BLaER1 (cell line): ENCODE measurements around the gene TAAR5.
"Not testable (repeated sequence)": the region's sequence is repeated elsewhere in the genome, so short reads cannot be mapped to it uniquely, and the experiment has no call there.

Experiments used
- H3K27ac ChIP-seq: shearing (Covaris generic); formaldehyde crosslinking; 2 replicates; pipeline ENCODE4 v1.8.1; 2022
- H3K27me3 ChIP-seq: shearing (Covaris generic); formaldehyde crosslinking; 2 replicates; pipeline ENCODE4 v1.8.1; 2022
- H3K36me3 ChIP-seq: shearing (Covaris generic); formaldehyde crosslinking; 2 replicates; pipeline ENCODE4 v1.8.1; 2022
- H3K4me1 ChIP-seq: shearing (Covaris generic); formaldehyde crosslinking; 2 replicates; pipeline ENCODE4 v1.8.1; 2022
- H3K4me2 ChIP-seq: shearing (Covaris generic); formaldehyde crosslinking; 2 replicates; pipeline ENCODE4 v1.8.1; 2022
- H3K4me3 ChIP-seq: shearing (Covaris generic); formaldehyde crosslinking; 2 replicates; pipeline ENCODE4 v1.8.1; 2022
- H3K9ac ChIP-seq: shearing (Covaris generic); formaldehyde crosslinking; 2 replicates; pipeline ENCODE4 v1.8.1; 2022
- H3K9me3 ChIP-seq: shearing (Covaris generic); formaldehyde crosslinking; 2 replicates; pipeline ENCODE4 v1.8.1; 2022
- H4K20me1 ChIP-seq: shearing (Covaris generic); formaldehyde crosslinking; 2 replicates; pipeline ENCODE4 v1.8.1; 2022
- Cebpa-rat ChIP-seq: shearing (Covaris generic); IDR thresholded peaks from 2 replicates; pipeline ENCODE4 v1.8.1; 2022

TAAR5 gene

DNA sequence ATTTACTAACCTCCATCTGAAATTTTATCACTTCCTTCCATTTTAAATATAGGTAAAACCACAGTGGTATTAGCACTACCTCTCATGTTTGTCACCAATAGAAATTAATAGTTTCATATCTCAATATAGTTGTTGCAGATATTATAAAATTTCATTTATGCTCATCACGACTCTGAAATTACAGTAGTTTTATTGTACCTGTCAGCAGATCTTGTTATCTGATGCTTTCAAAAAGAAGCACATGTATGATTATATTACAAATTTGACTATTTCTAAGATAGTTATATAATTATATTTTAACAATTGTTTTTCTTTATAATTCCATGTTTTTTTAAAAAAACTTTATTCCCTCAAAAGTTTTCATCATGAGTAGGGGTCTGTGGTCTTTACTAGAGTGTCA, 4.8 kb downstream of the TAAR5 start:
- Histone ChIP-seq H3K27me3 (no peaks in the 10 kb centered on the region), H3K4me1 (no peaks in the 10 kb centered on the region), H3K36me3 (no peaks in the 10 kb centered on the region), H3K27ac (no peak overlapping the region), H3K9ac (no peak overlapping the region), H3K4me2 (no peak overlapping the region), H4K20me1 (no peaks in the 10 kb centered on the region), H3K9me3 (no peaks in the 10 kb centered on the region), H3K4me3 (no peak overlapping the region)
- no peak for TF ChIP-seq Cebpa-rat

DNA sequence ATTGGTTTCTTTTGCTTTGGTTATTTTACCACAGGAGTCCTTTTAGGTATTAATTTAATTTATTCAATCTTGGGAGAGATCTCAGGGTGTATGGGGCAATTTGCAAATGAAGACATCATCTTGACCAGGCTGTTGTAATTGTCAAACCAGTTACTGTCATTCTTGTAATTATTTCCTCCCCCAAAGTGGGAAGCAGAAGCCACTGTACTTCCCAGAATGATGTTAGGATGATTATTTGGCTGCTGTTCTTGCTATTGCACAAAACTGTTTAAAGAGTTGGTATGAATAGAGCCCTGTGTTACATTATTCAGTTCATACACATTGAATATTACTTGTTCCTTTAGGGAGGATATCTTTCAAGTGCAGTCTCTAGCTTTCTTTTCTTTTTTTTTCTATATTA, 17.8 kb downstream of the TAAR5 start:
- H3K4me2 ChIP-seq = no peak overlapping the region
- H4K20me1 ChIP-seq = no peaks in the 10 kb centered on the region
- H3K27me3 ChIP-seq = no peaks in the 10 kb centered on the region
- no peak for TF ChIP-seq Cebpa-rat
- no peaks in the 10 kb centered on the region for H3K4me1 ChIP-seq
- no peak overlapping the region for H3K9ac ChIP-seq
- H3K4me3 ChIP-seq = no peak overlapping the region
- H3K36me3 ChIP-seq = no peaks in the 10 kb centered on the region
- no peak overlapping the region for H3K27ac ChIP-seq
- H3K9me3 ChIP-seq = no peaks in the 10 kb centered on the region

DNA sequence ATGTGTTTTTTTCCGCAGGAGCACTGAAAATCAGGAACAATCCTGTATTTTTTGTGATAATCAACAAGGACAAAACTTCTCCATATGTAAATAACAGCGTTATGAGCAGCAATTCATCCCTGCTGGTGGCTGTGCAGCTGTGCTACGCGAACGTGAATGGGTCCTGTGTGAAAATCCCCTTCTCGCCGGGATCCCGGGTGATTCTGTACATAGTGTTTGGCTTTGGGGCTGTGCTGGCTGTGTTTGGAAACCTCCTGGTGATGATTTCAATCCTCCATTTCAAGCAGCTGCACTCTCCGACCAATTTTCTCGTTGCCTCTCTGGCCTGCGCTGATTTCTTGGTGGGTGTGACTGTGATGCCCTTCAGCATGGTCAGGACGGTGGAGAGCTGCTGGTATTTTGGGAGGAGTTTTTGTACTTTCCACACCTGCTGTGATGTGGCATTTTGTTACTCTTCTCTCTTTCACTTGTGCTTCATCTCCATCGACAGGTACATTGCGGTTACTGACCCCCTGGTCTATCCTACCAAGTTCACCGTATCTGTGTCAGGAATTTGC, 19.2 kb downstream of the TAAR5 start, which contains the start of gene TAAR6:
Gene TAAR6 (plus strand): TSS at position 102 of the 557 bp plus-strand sequence. CDS start 0 bp downstream, at position 102.
- Histone ChIP-seq H3K4me2 (no peak within 1 kb of the TSS), H3K9me3 (no peaks in the 10 kb centered on the region), H3K4me3 (no peak within 1 kb of the TSS), H3K9ac (no peak within 1 kb of the TSS), H3K27me3 (no peaks in the 10 kb centered on the region), H3K4me1 (no peaks in the 10 kb centered on the region), H3K27ac (no peak within 1 kb of the TSS), H3K36me3 (no peaks in the 10 kb centered on the region), H4K20me1 (no peaks in the 10 kb centered on the region)
- no peak for TF ChIP-seq Cebpa-rat

DNA sequence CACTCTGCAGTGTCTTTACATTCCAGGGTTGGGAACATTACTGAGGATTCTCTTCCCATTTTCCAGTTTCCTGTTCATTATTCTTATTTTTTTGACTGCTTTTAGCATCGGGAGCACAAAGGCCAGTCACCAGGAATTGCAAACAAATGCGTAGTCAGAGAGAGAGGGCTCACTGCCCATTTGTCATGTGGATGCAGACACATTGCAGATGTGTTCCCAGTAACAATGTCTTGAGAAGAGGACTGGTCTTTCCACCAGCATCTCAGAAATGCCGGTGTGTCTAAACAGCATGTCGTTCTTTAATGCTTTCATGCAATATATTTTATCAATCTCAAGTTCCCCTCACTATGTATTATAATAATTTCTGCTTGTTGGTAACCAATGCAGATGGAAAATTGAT, 20.4 kb downstream of the TAAR5 start:
- H3K9ac ChIP-seq = no peak overlapping the region
- no peaks in the 10 kb centered on the region for H3K36me3 ChIP-seq
- H3K4me3 ChIP-seq = no peak overlapping the region
- no peaks in the 10 kb centered on the region for H3K27me3 ChIP-seq
- H3K9me3 ChIP-seq = no peaks in the 10 kb centered on the region
- no peak overlapping the region for H3K4me2 ChIP-seq
- no peaks in the 10 kb centered on the region for H4K20me1 ChIP-seq
- no peak overlapping the region for H3K27ac ChIP-seq
- no peak for TF ChIP-seq Cebpa-rat
- no peaks in the 10 kb centered on the region for H3K4me1 ChIP-seq

DNA sequence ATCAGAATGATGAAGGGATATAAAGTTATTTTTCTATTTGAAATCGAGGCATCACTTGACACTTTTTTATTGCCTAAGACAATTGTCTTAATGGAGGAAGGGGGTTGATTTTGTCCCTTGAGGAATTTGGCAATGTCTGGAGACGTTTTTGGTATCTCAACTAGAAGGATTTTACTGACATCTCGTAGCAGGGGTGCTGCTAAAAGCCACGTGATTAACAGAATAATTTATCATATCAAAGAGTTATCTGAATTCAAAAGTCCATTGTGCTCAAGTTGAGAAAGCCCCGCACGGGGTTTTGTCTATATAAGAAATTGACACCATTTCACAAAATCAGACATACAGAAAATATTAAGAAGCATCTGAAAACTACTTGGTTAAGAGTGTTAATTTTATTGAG, 20.9 kb downstream of the TAAR5 start:
- H3K9ac ChIP-seq = no peak overlapping the region
- H3K36me3 ChIP-seq = no peaks in the 10 kb centered on the region
- H3K9me3 ChIP-seq = no peaks in the 10 kb centered on the region
- H3K4me1 ChIP-seq = no peaks in the 10 kb centered on the region
- H4K20me1 ChIP-seq = no peaks in the 10 kb centered on the region
- H3K27ac ChIP-seq = no peak overlapping the region
- TF ChIP-seq Cebpa-rat = no peak
- no peaks in the 10 kb centered on the region for H3K27me3 ChIP-seq
- H3K4me2 ChIP-seq = no peak overlapping the region
- no peak overlapping the region for H3K4me3 ChIP-seq

DNA sequence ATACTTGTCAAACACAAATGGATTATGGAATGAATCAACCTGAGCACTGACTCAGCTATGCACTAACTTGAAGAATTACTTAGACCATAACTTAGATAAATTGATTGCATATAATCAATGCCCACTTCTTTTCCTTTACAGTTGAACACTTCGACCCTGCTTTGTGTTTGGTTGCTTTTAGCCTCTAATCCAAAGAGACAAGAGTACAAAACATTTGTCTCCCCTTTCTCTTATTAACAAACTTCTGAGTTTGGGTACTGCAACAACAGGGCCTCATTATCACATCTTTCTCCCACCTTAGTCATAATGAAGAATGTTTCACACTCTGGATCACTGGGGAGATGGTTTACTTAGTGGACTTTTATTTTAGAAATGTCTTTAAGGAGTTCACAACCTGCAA, 22.0 kb downstream of the TAAR5 start:
- no peaks in the 10 kb centered on the region for H3K27me3 ChIP-seq
- H3K4me1 ChIP-seq = no peaks in the 10 kb centered on the region
- no peak for TF ChIP-seq Cebpa-rat
- H3K36me3 ChIP-seq = no peaks in the 10 kb centered on the region
- no peaks in the 10 kb centered on the region for H3K9me3 ChIP-seq
- H3K9ac ChIP-seq = no peak overlapping the region
- no peak overlapping the region for H3K27ac ChIP-seq
- H3K4me2 ChIP-seq = no peak overlapping the region
- H3K4me3 ChIP-seq = no peak overlapping the region
- H4K20me1 ChIP-seq = no peaks in the 10 kb centered on the region

DNA sequence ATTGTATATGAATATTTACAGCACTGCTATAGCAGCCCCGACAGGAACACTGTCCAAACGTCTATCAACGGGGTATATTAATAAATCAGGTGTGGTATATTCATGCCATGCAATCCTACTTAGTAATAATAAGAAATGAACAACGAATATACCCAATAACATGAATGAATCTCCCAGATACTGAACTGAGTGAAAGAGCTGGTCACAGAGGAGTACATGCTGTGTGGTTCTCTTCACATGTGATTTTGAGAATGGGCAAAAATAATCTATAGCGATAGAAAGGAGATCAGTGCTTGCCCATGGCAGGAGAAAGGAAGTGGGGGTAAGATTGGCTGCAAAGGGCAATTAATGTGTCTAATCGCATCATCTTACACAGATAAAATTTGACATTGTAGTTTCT, 23.1 kb downstream of the TAAR5 start:
- Histone ChIP-seq H3K9ac (no peak overlapping the region), H3K27ac (no peak overlapping the region), H3K4me3 (no peak overlapping the region), H3K4me1 (no peaks in the 10 kb centered on the region), H4K20me1 (no peaks in the 10 kb centered on the region), H3K36me3 (no peaks in the 10 kb centered on the region), H3K9me3 (no peaks in the 10 kb centered on the region), H3K27me3 (no peaks in the 10 kb centered on the region), H3K4me2 (no peak overlapping the region)
- TF ChIP-seq Cebpa-rat = no peak

DNA sequence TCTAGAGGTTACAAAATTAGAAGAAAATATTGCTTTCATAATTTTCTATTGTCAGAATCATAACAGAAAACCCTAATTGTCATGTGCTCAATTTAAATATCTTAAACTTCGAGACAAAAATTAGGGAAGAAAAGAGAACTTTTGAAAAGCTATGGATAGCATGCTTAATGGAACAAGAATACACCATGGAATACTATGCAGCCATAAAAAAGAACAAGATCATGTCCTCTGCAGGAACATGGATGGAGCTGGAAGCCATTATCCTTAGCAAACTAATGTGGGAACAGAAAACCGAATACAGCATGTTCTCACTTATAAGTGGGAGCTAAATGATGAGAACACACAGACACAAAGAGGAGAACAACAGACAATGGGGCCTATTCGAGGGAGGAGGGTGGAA, 29.5 kb downstream of the TAAR5 start:
- not testable (repeated sequence) for H3K27me3 ChIP-seq, H3K9ac ChIP-seq, H3K4me2 ChIP-seq, H3K36me3 ChIP-seq, H4K20me1 ChIP-seq, H3K4me1 ChIP-seq, H3K27ac ChIP-seq, H3K9me3 ChIP-seq, H3K4me3 ChIP-seq

DNA sequence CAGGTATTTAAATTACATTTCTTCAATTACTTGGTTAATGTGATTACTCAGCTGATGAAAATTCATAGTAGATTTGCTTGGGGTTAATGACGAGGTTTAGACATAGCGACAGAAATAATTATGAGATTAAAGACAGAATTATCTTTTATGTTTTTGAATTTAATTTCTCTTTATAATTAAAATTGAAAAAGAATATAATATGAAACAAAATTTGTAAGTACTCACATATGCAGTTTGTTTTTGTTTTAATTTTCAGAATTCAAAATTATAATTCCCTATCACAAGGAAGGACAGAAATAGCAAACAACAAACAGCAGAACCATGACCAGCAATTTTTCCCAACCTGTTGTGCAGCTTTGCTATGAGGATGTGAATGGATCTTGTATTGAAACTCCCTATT, 37.2 kb downstream of the TAAR5 start, which contains the start of gene TAAR8:
Gene TAAR8 (plus strand): TSS at position 301 of the 400 bp plus-strand sequence. CDS start 21 bp downstream, at position 322.
- no peaks in the 10 kb centered on the region for H3K27me3 ChIP-seq
- no peak for TF ChIP-seq Cebpa-rat
- H3K4me2 ChIP-seq = no peak within 1 kb of the TSS
- no peaks in the 10 kb centered on the region for H3K9me3 ChIP-seq
- no peak within 1 kb of the TSS for H3K27ac ChIP-seq
- no peaks in the 10 kb centered on the region for H3K4me1 ChIP-seq
- H3K4me3 ChIP-seq = no peak within 1 kb of the TSS
- H3K36me3 ChIP-seq = no peaks in the 10 kb centered on the region
- no peaks in the 10 kb centered on the region for H4K20me1 ChIP-seq
- no peak within 1 kb of the TSS for H3K9ac ChIP-seq

DNA sequence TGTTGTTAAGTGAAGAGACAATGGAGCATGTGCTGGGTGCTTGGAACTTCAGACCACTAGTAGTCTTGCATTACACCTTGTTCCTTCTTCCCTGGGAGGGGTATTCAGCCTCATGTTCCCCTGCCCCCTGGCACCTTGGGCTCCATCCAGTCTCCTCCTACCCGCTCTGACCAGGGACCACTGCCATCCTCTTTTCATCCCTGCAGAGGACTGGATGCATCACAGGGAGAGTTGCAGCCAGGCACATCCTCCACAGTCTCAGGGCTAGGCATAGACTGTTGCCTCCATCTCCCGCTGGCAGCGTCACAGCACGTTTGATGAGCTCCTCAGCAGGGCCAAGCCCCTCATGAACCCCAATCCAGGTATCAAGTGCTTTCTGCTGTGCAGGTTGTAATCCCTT, 38.3 kb downstream of the TAAR5 start:
- Histone ChIP-seq H3K4me3 (no peak overlapping the region), H3K36me3 (no peaks in the 10 kb centered on the region), H3K4me1 (no peaks in the 10 kb centered on the region), H3K9me3 (no peaks in the 10 kb centered on the region), H3K27me3 (no peaks in the 10 kb centered on the region), H4K20me1 (no peaks in the 10 kb centered on the region), H3K4me2 (no peak overlapping the region), H3K27ac (no peak overlapping the region), H3K9ac (no peak overlapping the region)
- TF ChIP-seq Cebpa-rat = no peak
